OCI-LY1 (cell line): ENCODE data around the gene SKA1.

Experiments
- CTCF ChIP-seq: fragments of 200-600 bp; sonication (generic), shearing (Covaris generic); IDR thresholded peaks from 2 replicates; pipeline ENCODE4 v1.5.1; 2017; ENCODE audit warnings: mild to moderate bottlenecking, antibody characterized with exemption, low read length, moderate library complexity, mixed read lengths
- EZH2 ChIP-seq: fragments of 200-600 bp; sonication (generic), shearing (Covaris generic); IDR thresholded peaks from 2 replicates; pipeline ENCODE4 v1.8.0; 2017; ENCODE audit warnings: borderline replicate concordance, mixed run types, mild to moderate bottlenecking, antibody characterized with exemption, low read length, moderate library complexity, mixed read lengths

- no peak for TF ChIP-seq CTCF
- TF ChIP-seq EZH2, result no peak
Observed at GRCh38 chr18:50377061-50377798, 2.4 kb downstream of the SKA1 start.
